Endothelial cell (in vitro differentiated cells): ENCODE data around the gene ST8SIA1. TPM values are rescaled to one million over a fixed set of nuclear protein-coding genes. Genes with fewer than 3 reads are reported as not detected.

Experiments used
- DNase-seq: peaks from one replicate; pipeline ENCODE4 v3.0.0; 2021; ENCODE audit warnings: low spot score
- H3K27ac Mint-ChIP-seq: one replicate; pipeline ENCODE4 v1.8.0; 2021; ENCODE audit warnings: mixed read lengths, inconsistent platforms; ENCODE audit not compliant: unreplicated experiment
- H3K27me3 Mint-ChIP-seq: one replicate; pipeline ENCODE4 v1.8.0; 2021; ENCODE audit warnings: mild to moderate bottlenecking, moderate library complexity, mixed read lengths, inconsistent platforms; ENCODE audit not compliant: unreplicated experiment
- H3K36me3 Mint-ChIP-seq: one replicate; pipeline ENCODE4 v1.8.0; 2021; ENCODE audit warnings: mild to moderate bottlenecking, low read depth, mixed read lengths, inconsistent platforms; ENCODE audit not compliant: unreplicated experiment
- H3K4me1 Mint-ChIP-seq: one replicate; pipeline ENCODE4 v1.8.0; 2021; ENCODE audit warnings: mild to moderate bottlenecking, mixed read lengths, inconsistent platforms; ENCODE audit not compliant: unreplicated experiment
- H3K4me3 Mint-ChIP-seq: one replicate; pipeline ENCODE4 v1.8.0; 2021; ENCODE audit warnings: mild to moderate bottlenecking, mixed read lengths, inconsistent platforms; ENCODE audit not compliant: unreplicated experiment
- H3K9me3 Mint-ChIP-seq: one replicate; pipeline ENCODE4 v1.8.0; 2021; ENCODE audit warnings: mixed read lengths, inconsistent platforms; ENCODE audit not compliant: unreplicated experiment
- CTCF ChIP-seq: fragments of 200-600 bp; sonication (generic); IDR thresholded peaks from one replicate; pipeline ENCODE4 v1.5.0; 2021; ENCODE audit warnings: antibody characterized with exemption; ENCODE audit not compliant: unreplicated experiment
- total RNA-seq: library from RNA; stranded (reverse); fragmentation: NEBNext Ultra II Directional; extraction: Animal tissue kit (Norgen Biotek cat#: 25700); gene quantifications from one replicate; pipeline ENCODE4 v1.2.1, GENCODE V29; 2021; ENCODE audit not compliant: unreplicated experiment

The ST8SIA1 gene
- total RNA-seq, 1 donor from 2014 or later = 0.77 TPM

- no peaks in the 10 kb centered on the region for H3K9me3 Mint-ChIP-seq
- no peak for DNase-seq
- H3K4me3 Mint-ChIP-seq = no peak overlapping the region
- H3K27me3 Mint-ChIP-seq = no peaks in the 10 kb centered on the region
- H3K36me3 Mint-ChIP-seq = no peaks in the 10 kb centered on the region
- no peak for TF ChIP-seq CTCF
- H3K27ac Mint-ChIP-seq = no peak overlapping the region
- H3K4me1 Mint-ChIP-seq = no peaks in the 10 kb centered on the region
Measured at GRCh38 chr12:22180705-22181104, 153.8 kb downstream of the ST8SIA1 start.

- Mint-ChIP-seq H3K36me3 (no peaks in the 10 kb centered on the region), H3K27me3 (peaks cover 2% of the 10 kb centered on the region), H3K9me3 (no peaks in the 10 kb centered on the region), H3K4me3 (no peak overlapping the region), H3K4me1 (peaks cover 4% of the 10 kb centered on the region), H3K27ac (no peak overlapping the region)
- TF ChIP-seq CTCF = no peak
- no peak for DNase-seq
Measured at GRCh38 chr12:22173177-22173576, 161.3 kb downstream of the ST8SIA1 start.

DNA sequence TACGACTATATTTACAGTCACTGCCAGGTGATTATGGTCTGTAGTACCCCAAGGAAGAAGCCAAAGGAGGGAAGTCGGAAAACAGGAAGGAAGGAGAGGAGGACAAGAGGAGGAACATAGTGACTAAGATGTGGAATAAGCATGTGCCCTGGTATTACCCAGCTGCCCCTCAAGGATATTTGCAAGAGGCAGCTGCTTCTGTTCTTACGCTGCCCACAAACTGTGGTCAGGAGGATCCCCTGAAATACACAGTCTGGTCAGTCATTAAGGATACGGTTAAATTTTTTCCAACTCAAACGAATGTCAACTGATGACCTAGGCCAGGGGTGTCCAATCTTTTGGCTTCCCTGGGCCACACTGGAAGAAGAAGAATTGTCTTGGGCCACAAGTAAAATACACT lies 162.0 kb downstream of the ST8SIA1 start:
- H3K4me3 Mint-ChIP-seq = no peak overlapping the region
- H3K9me3 Mint-ChIP-seq = no peaks in the 10 kb centered on the region
- H3K27me3 Mint-ChIP-seq = peaks cover 2% of the 10 kb centered on the region
- no peak for DNase-seq
- H3K36me3 Mint-ChIP-seq = no peaks in the 10 kb centered on the region
- no peak overlapping the region for H3K27ac Mint-ChIP-seq
- peaks cover 4% of the 10 kb centered on the region for H3K4me1 Mint-ChIP-seq
- no peak for TF ChIP-seq CTCF

GRCh38 chr12:22169376-22169775 lies 165.1 kb downstream of the ST8SIA1 start:
- TF ChIP-seq CTCF = no peak
- H3K4me3 Mint-ChIP-seq = no peak overlapping the region
- peaks cover 4% of the 10 kb centered on the region for H3K27me3 Mint-ChIP-seq
- peaks cover 4% of the 10 kb centered on the region for H3K4me1 Mint-ChIP-seq
- DNase-seq = no peak
- no peak overlapping the region for H3K27ac Mint-ChIP-seq
- H3K9me3 Mint-ChIP-seq = no peaks in the 10 kb centered on the region
- no peaks in the 10 kb centered on the region for H3K36me3 Mint-ChIP-seq

DNA sequence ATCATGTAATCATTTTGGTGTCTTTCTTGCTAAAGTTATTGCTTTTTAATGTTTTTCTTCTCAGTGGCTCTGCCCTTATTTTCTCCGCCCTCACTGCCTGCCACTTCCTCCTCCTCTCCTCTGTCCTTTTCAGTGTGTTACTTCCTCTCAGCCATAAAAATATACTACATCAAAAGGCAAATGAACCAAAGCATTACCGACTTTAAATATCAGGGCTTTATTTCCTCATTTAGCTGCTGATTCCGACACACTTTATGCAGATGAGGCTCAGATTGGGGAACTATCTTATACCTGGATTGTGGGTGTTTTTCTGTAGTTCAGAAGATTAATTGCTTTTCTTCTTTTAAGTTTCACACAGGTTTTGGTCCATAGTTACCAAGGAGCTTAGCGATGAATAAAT lies 170.4 kb downstream of the ST8SIA1 start:
- Mint-ChIP-seq H3K4me3 (no peak overlapping the region), H3K36me3 (no peaks in the 10 kb centered on the region), H3K27ac (no peak overlapping the region), H3K27me3 (peaks cover 2% of the 10 kb centered on the region), H3K9me3 (no peaks in the 10 kb centered on the region), H3K4me1 (no peaks in the 10 kb centered on the region)
- no peak for DNase-seq
- TF ChIP-seq CTCF = no peak
